GM12892 (cell line): ENCODE results near the gene TMEM192.
"Not testable (repeated sequence)": the region's sequence is repeated elsewhere in the genome, so short reads cannot be mapped to it uniquely, and the experiment has no call there.

Source experiments
- DNase-seq: peaks from one replicate; pipeline ENCODE4 v3.0.0; 2011; ENCODE audit not compliant: insufficient read length
- FAIRE-seq: peaks from 2 replicates; lab custom pipeline; 2011; peaks lifted over from hg19 to GRCh38; lab: Jason Lieb, UNC
- POLR2A ChIP-seq: IDR thresholded peaks from 2 replicates; pipeline ENCODE4 v1.6.1; 2011; ENCODE audit warnings: low read depth, low read length, control low read depth
- POLR2AphosphoS5 ChIP-seq: IDR thresholded peaks from 2 replicates; pipeline ENCODE4 v1.6.1; 2011; ENCODE audit warnings: low read depth, low read length, control low read depth
- TAF1 ChIP-seq: IDR thresholded peaks from 2 replicates; pipeline ENCODE4 v1.6.1; 2011; ENCODE audit warnings: low read depth, mild to moderate bottlenecking, control low read depth, low read length, borderline replicate concordance

TMEM192 gene

GRCh38 chr4:165088366-165088765, 24.3 kb downstream of the TMEM192 start:
- FAIRE-seq (no peak), DNase-seq (no peak)
- TF ChIP-seq TAF1: no peak
- TF ChIP-seq POLR2A: no peak
- TF ChIP-seq POLR2AphosphoS5: no peak

GRCh38 chr4:165085946-165086345, 26.7 kb downstream of the TMEM192 start:
- FAIRE-seq (no peak), DNase-seq (no peak)
- TF ChIP-seq TAF1: no peak
- TF ChIP-seq POLR2AphosphoS5: no peak

DNA sequence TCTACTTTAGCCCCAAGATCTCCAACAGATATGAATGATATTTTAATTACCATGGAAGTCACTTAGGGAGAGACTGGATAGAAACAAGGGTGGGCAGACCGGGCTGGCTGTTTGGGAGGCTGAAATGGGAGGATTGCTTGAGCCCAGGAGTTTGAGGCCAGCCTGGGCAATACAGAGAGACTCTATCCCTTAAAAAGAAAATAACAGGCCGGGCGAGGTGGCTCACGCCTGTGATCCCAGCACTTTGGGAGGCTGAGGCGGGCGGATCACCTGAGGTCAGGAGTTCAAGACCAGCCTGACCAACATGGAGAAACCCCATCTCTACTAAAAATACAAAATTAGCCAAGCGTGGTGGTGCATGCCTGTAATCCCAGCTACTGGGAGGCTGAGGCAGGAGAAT, 27.9 kb downstream of the TMEM192 start:
- DNase-seq, FAIRE-seq: not testable (repeated sequence)

- no peak for TF ChIP-seq POLR2AphosphoS5
- no peak for TF ChIP-seq POLR2A
- TF ChIP-seq TAF1: no peak
- DNase-seq (no peak), FAIRE-seq (peak; percentile 40)
Measured at GRCh38 chr4:165079476-165079875, 33.2 kb downstream of the TMEM192 start.

- FAIRE-seq: no peak
- TF ChIP-seq POLR2A: no peak
- no peak for TF ChIP-seq POLR2AphosphoS5
- TF ChIP-seq TAF1: no peak
- no peak for DNase-seq
Measured at GRCh38 chr4:165077034-165077578, 35.6 kb downstream of the TMEM192 start.

DNA sequence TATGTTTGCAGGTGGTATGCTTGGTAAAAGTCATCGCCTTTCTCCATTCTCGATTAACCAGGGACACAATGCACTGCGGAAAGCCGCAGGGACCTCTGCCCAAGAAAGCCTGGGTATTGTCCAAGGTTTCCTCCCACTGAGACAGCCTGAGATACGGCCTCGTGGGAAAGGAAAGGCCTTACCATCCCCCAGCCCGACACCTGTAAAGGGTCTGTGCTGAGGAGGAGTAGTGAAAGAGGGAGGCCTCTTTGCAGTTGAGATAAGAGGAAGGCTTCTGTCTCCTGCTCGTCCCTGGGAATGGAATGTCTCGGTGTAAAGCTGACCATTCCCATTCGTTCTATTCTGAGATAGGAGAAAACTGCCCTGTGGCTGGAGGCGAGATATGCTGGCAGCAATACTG, 39.3 kb downstream of the TMEM192 start:
- not testable (repeated sequence) for FAIRE-seq, DNase-seq

DNA sequence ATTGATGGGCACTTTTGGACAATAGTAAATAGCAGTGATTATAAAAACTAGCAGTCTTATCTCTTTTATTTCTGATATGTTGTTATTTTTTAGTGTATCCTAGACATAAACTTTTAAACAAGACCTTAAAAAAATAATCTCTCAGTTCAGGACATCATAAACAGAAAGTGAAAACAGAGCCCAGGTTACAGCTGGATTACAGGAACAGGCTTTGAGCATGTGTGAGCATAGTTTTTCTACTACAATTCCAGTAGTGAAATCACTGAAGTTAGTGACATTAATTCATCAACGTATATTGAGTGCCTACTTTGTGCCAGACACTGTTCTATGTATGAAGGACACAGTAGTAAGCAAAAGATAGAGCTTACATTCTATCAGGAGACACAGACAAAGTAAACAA, 42.1 kb downstream of the TMEM192 start:
- DNase-seq: no peak
- no peak for TF ChIP-seq TAF1
- no peak for TF ChIP-seq POLR2AphosphoS5
- TF ChIP-seq POLR2A: no peak
- FAIRE-seq: no peak

DNA sequence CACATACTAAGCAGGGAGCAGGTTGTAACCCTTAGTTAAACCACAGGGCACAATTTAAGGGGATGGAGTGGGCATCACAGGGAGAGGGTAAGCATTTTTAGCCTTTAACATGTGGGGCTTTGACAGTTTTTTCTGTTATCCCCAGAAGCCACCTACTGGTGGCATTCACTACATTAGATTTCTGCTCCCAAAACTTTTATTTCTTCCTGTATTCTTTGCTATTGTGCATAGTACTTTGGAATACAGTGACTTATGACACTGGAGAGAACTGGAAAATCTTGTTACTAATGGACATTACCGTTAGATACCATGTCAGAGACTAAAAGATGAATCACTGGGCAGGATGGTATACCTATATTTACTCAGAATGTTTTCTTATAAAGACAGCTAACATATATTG, 51.7 kb downstream of the TMEM192 start:
- no peak for TF ChIP-seq POLR2AphosphoS5
- TF ChIP-seq POLR2A: no peak
- TF ChIP-seq TAF1: no peak
- DNase-seq (no peak), FAIRE-seq (no peak)

- no peak for TF ChIP-seq POLR2AphosphoS5
- no peak for TF ChIP-seq POLR2A
- no peak for TF ChIP-seq TAF1
- DNase-seq (no peak), FAIRE-seq (no peak)
Measured at GRCh38 chr4:165059386-165059785, 53.3 kb downstream of the TMEM192 start.

DNA sequence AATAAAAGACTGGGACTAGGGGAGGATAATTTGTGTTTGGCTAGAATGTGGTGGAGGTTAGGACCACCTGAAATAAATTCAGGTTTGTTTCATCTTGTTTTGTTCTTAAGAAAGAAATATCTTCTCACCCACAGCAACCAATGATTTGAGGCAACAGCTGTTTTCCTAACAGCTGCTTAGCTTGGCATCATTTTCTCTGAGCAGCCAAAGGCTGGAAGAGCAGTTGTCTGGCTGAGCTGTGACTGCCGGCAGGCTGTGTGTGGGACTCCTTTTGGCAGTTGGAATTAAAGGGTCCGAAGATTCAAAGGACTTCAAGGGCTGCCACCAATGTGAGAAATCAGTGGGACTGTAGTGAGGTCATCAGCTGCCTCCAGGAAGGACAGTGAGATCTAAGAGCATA, 54.0 kb downstream of the TMEM192 start:
- no peak for DNase-seq
- TF ChIP-seq POLR2A (no peak), POLR2AphosphoS5 (no peak), TAF1 (no peak)
- FAIRE-seq: no peak

GRCh38 chr4:165055601-165056000, 57.1 kb downstream of the TMEM192 start:
- FAIRE-seq: no peak
- no peak for TF ChIP-seq POLR2A
- TF ChIP-seq POLR2AphosphoS5: no peak
- no peak for TF ChIP-seq TAF1

GRCh38 chr4:165053645-165054044, 59.0 kb downstream of the TMEM192 start, which contains the start of gene TRIM75:
Gene TRIM75, plus strand, starts transcription at chr4:165053866. Its CDS starts 5,282 bp downstream, at chr4:165059148.
- no peak for DNase-seq
- FAIRE-seq: no peak
- TF ChIP-seq POLR2A (no peak), TAF1 (no peak), POLR2AphosphoS5 (no peak)

More at GRCh38 chr4:165055601-165056000, 57.1 kb downstream of the TMEM192 start:
- DNase-seq: no peak

DNA sequence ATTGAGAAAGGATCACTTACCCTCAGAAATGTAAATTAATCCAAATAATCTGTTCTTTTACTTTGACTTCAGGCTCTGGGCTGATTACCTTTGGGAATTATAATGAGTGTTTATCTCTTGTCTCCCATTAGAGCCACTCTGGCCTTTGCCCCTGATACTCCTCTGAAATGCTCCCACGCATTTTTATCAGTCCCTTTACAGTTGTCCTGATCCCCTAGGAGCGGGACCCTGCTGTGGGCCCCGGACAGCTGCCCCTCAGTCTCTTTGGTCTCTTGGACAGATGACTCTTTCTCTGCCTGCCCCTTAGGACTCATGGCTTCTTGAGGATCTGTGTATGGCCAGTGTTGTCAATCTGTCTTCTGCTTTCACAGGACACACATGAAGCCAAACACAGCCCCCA, 60.0 kb downstream of the TMEM192 start:
- DNase-seq (no peak), FAIRE-seq (no peak)
- TF ChIP-seq TAF1 (no peak), POLR2A (no peak), POLR2AphosphoS5 (no peak)
